HG02852 (cell line): Measurements from ENCODE around the gene MAP3K20.
"Not testable (repeated sequence)": the region's sequence is repeated elsewhere in the genome, so short reads cannot be mapped to it uniquely, and the experiment has no call there.

Experiments
- ATAC-seq: cut with Tn5 transposase; IDR thresholded peaks from one replicate; pipeline ENCODE4 v1.9.1; 2021; ENCODE audit warnings: mild to moderate bottlenecking, moderate library complexity; ENCODE audit not compliant: unreplicated experiment

The MAP3K20 gene

DNA sequence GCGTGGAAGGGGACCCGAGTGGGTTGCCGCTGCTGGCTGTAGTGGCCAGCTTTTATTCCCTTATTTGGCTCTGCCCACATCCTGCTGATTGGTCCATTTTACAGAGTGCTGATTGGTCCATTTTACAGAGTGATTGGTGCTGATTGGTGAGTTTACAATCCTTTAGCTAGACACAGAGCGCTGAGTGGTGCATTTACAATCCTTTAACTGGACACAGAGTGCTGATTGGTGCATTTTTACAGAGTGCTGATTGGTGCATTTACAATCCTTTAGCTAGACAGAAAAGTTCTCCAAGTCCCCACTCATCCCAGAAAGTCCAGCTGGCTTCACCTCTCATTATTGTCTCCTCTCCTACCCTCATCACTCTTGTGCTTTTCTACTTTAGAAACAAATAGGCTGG, 225.9 kb downstream of the MAP3K20 start:
- not testable (repeated sequence) for ATAC-seq

- ATAC-seq, result no peak
Observed at GRCh38 chr2:173305303-173305702, 229.7 kb downstream of the MAP3K20 start.

DNA sequence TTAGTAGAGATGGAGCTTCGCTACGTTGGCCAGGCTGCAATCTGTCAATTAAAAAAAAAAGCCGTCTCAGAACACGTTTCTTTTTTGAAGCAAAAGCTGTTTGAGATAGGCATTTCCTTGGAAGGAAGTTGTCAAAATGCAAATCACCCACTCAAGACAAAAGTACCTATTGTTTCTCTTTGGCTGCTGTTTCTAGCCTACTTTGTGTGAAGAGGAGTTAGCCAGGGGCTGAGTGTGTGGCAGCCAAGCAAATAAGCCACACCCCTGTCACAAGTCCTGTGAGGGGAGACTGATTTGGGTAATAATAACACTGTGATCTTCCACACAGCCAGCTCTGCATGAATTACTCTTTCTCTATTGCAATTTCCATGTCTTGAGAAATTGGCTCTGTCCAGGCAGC, 231.6 kb downstream of the MAP3K20 start:
- peak; percentile 81 for ATAC-seq

DNA sequence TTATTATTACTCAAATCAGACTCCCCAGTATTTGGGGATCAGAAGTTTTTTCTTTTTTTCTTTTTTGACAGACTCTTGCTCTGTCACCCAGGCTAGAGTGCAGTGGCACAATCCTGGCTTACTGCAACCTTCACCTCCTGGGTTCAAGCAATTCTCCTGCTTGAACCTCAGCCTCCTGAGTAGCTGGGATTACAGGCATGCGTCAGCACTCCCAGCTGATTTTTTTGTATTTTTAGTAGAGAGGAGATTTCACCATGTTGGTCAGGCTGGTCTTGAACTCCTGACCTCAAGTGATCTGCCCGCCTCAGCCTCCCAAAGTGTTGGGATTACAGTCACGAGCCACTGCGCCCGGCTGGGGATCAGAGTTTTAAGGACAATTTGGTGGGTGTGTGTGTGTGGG, 233.7 kb downstream of the MAP3K20 start:
- ATAC-seq, result not testable (repeated sequence)

GRCh38 chr2:173311844-173312606, 236.4 kb downstream of the MAP3K20 start:
- no peak for ATAC-seq
